Measurements from ENCODE around the gene ARHGAP23. TPM values are rescaled to one million over a fixed set of nuclear protein-coding genes. Genes with fewer than 3 reads are reported as not detected.
"Not testable (repeated sequence)": the region's sequence is repeated elsewhere in the genome, so short reads cannot be mapped to it uniquely, and the experiment has no call there.

Gene ARHGAP23
- total RNA-seq, 2 donors from 2014 or later, result 87.1 to 89.2 TPM

DNA sequence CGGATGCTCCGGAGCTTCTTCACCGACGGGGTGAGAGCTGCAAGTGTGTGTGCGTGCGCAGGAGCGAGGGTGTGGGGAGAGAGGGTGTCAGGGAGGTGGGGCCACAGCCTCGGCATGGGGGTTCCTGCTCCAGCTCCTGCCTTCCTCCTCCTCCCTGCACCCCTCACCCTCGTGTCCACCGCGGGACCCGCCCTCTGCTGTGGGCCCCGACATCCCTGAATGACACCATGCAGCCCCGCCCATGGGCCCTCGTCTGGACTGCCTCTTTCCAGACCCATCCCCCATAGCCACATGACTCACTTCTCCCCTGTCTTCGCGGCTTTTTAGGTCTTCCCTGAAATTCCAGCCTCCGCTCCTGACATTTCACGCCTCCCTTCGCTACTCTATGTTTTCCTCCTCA lies 41.6 kb downstream of the ARHGAP23 start:
- ATAC-seq (ENCODE audit: insufficient number of reproducible peaks, low FRiP score, low read depth) (no peak), DNase-seq (ENCODE audit: low spot score) (no peak)
- H3K27me3 ChIP-seq (replicated peaks; ENCODE audit: insufficient read depth), result no peaks in the 10 kb centered on the region
- TF ChIP-seq CTCF (IDR thresholded peaks at IDR 0.05), result no peak
- H3K4me1 ChIP-seq (ENCODE audit: control insufficient read depth in 1 of 2, low read depth in 2 of 2), result peaks cover 14 to 37% of the 10 kb centered on the region in 2 donors
- H3K36me3 ChIP-seq, result peaks cover 60% of the 10 kb centered on the region
- no peak overlapping the region for H3K4me3 ChIP-seq
- H3K9me3 ChIP-seq, result no peaks in the 10 kb centered on the region
- H3K27ac ChIP-seq, result no peak overlapping the region

- peaks cover 67% of the 10 kb centered on the region for H3K36me3 ChIP-seq
- DNase-seq (ENCODE audit: low spot score); ATAC-seq (ENCODE audit: insufficient number of reproducible peaks, low FRiP score, low read depth); H3K27me3 ChIP-seq (replicated peaks; ENCODE audit: insufficient read depth); H3K27ac ChIP-seq; H3K9me3 ChIP-seq; H3K4me3 ChIP-seq: not testable (repeated sequence)
- peaks cover 9 to 30% of the 10 kb centered on the region in 2 donors for H3K4me1 ChIP-seq (ENCODE audit: control insufficient read depth in 1 of 2, low read depth in 2 of 2)
These were observed 43.0 kb downstream of the ARHGAP23 start for GRCh38 chr17:38471253-38471652.

- DNase-seq (ENCODE audit: low spot score); ATAC-seq (ENCODE audit: insufficient number of reproducible peaks, low FRiP score, low read depth); H3K27me3 ChIP-seq (replicated peaks; ENCODE audit: insufficient read depth); H3K9me3 ChIP-seq; H3K4me1 ChIP-seq (ENCODE audit: control insufficient read depth in 1 of 2, low read depth in 2 of 2); H3K4me3 ChIP-seq: not testable (repeated sequence)
- H3K36me3 ChIP-seq, result peaks cover 75% of the 10 kb centered on the region
- peak overlapping the region in 1 of 2 donors; percentile 16 for H3K27ac ChIP-seq
These were observed 46.4 kb downstream of the ARHGAP23 start for GRCh38 chr17:38474666-38475065.

GRCh38 chr17:38476549-38476948 lies 48.3 kb downstream of the ARHGAP23 start:
- ATAC-seq (ENCODE audit: insufficient number of reproducible peaks, low FRiP score, low read depth), result no peak
- Histone ChIP-seq H3K36me3 (peaks cover 64% of the 10 kb centered on the region), H3K27me3 (replicated peaks; ENCODE audit: insufficient read depth) (no peaks in the 10 kb centered on the region), H3K27ac (no peak overlapping the region), H3K4me1 (ENCODE audit: control insufficient read depth in 1 of 2, low read depth in 2 of 2) (no peaks in the 10 kb centered on the region), H3K9me3 (no peaks in the 10 kb centered on the region), H3K4me3 (no peak overlapping the region)
- TF ChIP-seq CTCF (IDR thresholded peaks at IDR 0.05), result no peak
- DNase-seq (ENCODE audit: low spot score), result no peak

GRCh38 chr17:38477417-38477816 lies 49.2 kb downstream of the ARHGAP23 start:
- H3K4me1 ChIP-seq (ENCODE audit: control insufficient read depth in 1 of 2, low read depth in 2 of 2); H3K27me3 ChIP-seq (replicated peaks; ENCODE audit: insufficient read depth); H3K4me3 ChIP-seq; ATAC-seq (ENCODE audit: insufficient number of reproducible peaks, low FRiP score, low read depth); H3K9me3 ChIP-seq; DNase-seq (ENCODE audit: low spot score); H3K27ac ChIP-seq: not testable (repeated sequence)
- H3K36me3 ChIP-seq, result peaks cover 56% of the 10 kb centered on the region

DNA sequence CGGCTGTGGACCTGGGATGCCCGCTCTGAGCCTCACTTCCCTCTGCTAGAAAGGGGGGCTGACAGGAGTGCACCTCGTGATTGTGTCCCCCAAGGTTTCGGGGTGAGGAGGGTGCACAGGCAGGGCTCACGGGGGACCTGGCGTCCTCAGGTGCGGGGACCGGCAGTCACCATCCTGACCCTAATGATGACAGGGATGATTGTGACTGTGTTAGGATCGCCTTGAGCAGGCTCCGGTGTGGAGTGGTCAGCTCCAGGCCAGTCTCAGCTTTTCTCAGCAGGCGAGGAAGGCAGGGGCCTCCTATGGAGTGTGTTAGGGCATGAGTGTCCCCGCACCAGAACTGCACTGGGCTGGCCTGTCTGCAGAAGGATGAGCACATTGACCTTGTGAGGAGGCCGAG lies 49.7 kb downstream of the ARHGAP23 start:
- not testable (repeated sequence) for H3K4me1 ChIP-seq (ENCODE audit: control insufficient read depth in 1 of 2, low read depth in 2 of 2); ATAC-seq (ENCODE audit: insufficient number of reproducible peaks, low FRiP score, low read depth); H3K27ac ChIP-seq; H3K4me3 ChIP-seq; DNase-seq (ENCODE audit: low spot score); H3K27me3 ChIP-seq (replicated peaks; ENCODE audit: insufficient read depth); H3K9me3 ChIP-seq
- H3K36me3 ChIP-seq, result peaks cover 54% of the 10 kb centered on the region

GRCh38 chr17:38478667-38479066 lies 50.4 kb downstream of the ARHGAP23 start:
- H3K27ac ChIP-seq; ATAC-seq (ENCODE audit: insufficient number of reproducible peaks, low FRiP score, low read depth); DNase-seq (ENCODE audit: low spot score): not testable (repeated sequence)

DNA sequence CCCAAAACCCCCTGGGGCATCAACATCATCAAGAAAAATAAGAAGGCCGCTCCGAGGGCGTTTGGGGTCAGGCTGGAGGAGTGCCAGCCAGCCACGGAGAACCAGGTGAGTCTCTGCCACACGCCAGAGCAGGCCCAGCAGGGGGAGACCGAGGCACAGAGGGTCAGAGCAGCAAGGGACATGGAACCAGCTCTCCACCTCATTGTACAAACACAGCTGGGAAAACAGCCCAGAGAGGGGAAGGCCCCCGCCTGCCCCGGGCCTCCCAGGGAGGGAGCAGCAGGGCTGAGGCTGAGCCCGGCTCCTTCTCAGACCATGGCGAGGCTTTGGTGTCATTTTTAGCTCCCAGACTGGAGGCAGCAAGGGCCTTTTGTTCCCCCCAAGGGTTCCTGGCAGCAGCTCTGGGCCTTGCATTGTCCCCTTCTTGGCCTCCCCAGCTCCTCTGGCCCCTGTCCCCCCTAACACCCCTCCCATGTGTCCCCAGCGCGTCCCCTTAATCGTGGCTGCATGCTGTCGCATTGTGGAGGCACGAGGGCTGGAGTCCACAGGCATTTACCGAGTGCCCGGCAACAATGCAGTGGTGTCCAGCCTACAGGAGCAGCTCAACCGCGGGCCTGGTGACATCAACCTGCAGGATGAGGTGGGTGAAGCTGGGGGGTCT lies 53.9 kb downstream of the ARHGAP23 start:
- Histone ChIP-seq H3K27ac (peak overlapping the region in 1 of 2 donors; percentile 26), H3K36me3 (peaks cover 23% of the 10 kb centered on the region), H3K4me1 (ENCODE audit: control insufficient read depth in 1 of 2, low read depth in 2 of 2) (peaks cover 13 to 26% of the 10 kb centered on the region in 2 donors)
- ATAC-seq (ENCODE audit: insufficient number of reproducible peaks, low FRiP score, low read depth); DNase-seq (ENCODE audit: low spot score); H3K9me3 ChIP-seq; H3K4me3 ChIP-seq; H3K27me3 ChIP-seq (replicated peaks; ENCODE audit: insufficient read depth): not testable (repeated sequence)

More at GRCh38 chr17:38478667-38479066, 50.4 kb downstream of the ARHGAP23 start:
- not testable (repeated sequence) for H3K4me3 ChIP-seq; H3K4me1 ChIP-seq (ENCODE audit: control insufficient read depth in 1 of 2, low read depth in 2 of 2); H3K27me3 ChIP-seq (replicated peaks; ENCODE audit: insufficient read depth); H3K9me3 ChIP-seq
- peaks cover 51% of the 10 kb centered on the region for H3K36me3 ChIP-seq

DNA sequence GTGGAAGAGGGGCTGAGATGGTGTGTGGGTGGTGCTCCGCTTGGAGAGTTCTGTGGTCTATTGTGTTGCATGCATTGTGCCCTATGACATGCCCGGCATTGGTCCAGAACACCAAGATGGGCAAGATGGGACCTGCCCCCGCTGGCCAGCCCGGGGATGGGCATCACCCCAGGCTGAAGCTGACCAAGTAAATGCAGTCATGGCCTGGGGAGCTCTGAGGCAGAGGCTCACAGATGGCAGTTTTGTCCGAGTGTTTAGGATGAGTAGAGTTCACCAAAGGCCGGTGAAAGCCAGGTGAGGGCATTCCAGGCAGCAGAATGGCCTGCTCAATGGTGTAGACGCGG lies 54.4 kb downstream of the ARHGAP23 start:
- not testable (repeated sequence) for DNase-seq (ENCODE audit: low spot score); ATAC-seq (ENCODE audit: insufficient number of reproducible peaks, low FRiP score, low read depth); H3K9me3 ChIP-seq; H3K27me3 ChIP-seq (replicated peaks; ENCODE audit: insufficient read depth); H3K4me3 ChIP-seq
- Histone ChIP-seq H3K4me1 (ENCODE audit: control insufficient read depth in 1 of 2, low read depth in 2 of 2) (peaks cover 13 to 30% of the 10 kb centered on the region in 2 donors), H3K36me3 (peaks cover 20% of the 10 kb centered on the region), H3K27ac (peak overlapping the region in 1 of 2 donors; percentile 26)
